Body of pancreas (tissue), 4 donors: Measurements from ENCODE around the gene LRRC46. TPM values are rescaled to one million over a fixed set of nuclear protein-coding genes. Genes with fewer than 3 reads are reported as not detected.

Source experiments
- ATAC-seq: fragments of 150-250 bp; one replicate; pipeline ENCODE4 v1.9.1; 2016
- DNase-seq, 4 donors: peaks; one replicate each; pipeline ENCODE4 v3.0.0-alpha.2; 2019
- H3K27ac ChIP-seq, 4 donors: fragments of 200-600 bp; sonication (generic); 1 replicate in 3 of 4; 2 replicates in 1 of 4; pipeline versions ENCODE4 v1.5.1 to v1.6.1; 2016 to 2019; ENCODE audit warnings: mild to moderate bottlenecking in 1 of 4, mixed read lengths in 1 of 4, moderate library complexity in 1 of 4
- H3K27me3 ChIP-seq, 2 donors: fragments of 200-600 bp; sonication (generic); one replicate each; pipeline ENCODE4 v1.6.0; 2016; ENCODE audit warnings: mild to moderate bottlenecking in 1 of 2
- H3K36me3 ChIP-seq, 2 donors: fragments of 200-600 bp; sonication (generic); replicated peaks in 1 of 2; 2 replicates each; pipeline ENCODE4 v1.5.1; 2016; ENCODE audit warnings: low read depth in 2 of 2; ENCODE audit not compliant: insufficient read depth in 1 of 2
- H3K4me1 ChIP-seq: fragments of 200-600 bp; sonication (generic); one replicate; pipeline ENCODE4 v1.6.0; 2016
- H3K4me3 ChIP-seq, 2 donors: fragments of 200-600 bp; sonication (generic); 1 replicate in 1 of 2; 2 replicates in 1 of 2; pipeline ENCODE4 v1.5.1; 2016 to 2019
- H3K9me3 ChIP-seq, 3 donors: fragments of 200-600 bp; sonication (generic); 1 replicate in 2 of 3; 2 replicates in 1 of 3; pipeline ENCODE4 v1.5.1; 2016
- POLR2A ChIP-seq, 3 donors: fragments of 450-650 bp; IDR thresholded peaks; one replicate each; pipeline ENCODE4 v1.6.1; 2016; ENCODE audit warnings: antibody characterized with exemption in 3 of 3, mild to moderate bottlenecking in 2 of 3
- WGBS, 2 donors: methylation state at CpG; one replicate each; pipeline ENCODE4 v1.1.5; 2017; 5-methylcytosine and 5-hydroxymethylcytosine counted together
- intact Hi-C: fragments of 100-400 bp; cut with DNase I; formaldehyde crosslinking; loops from one replicate; pipeline ENCODE4 v1.15.1; 2023
- total RNA-seq, 2 donors: library from RNA; depleted of rRNA; stranded (reverse); fragments of >200 nt; gene quantifications; one replicate each; pipeline ENCODE4 v1.1.0, GENCODE V29; 2016
- TF ChIP-seq, protein P1 (sequence below), 7 experiments: fragments of 450-650 bp in 4 of 7; fragments of 200-600 bp in 3 of 7; sonication (generic) in 3 of 7; IDR thresholded peaks; one replicate each; pipeline ENCODE4 v1.5.1; 2016 to 2019; ENCODE audit warnings: antibody characterized with exemption in 7 of 7

Gene LRRC46
- total RNA-seq, 2 donors from 2014 or later = not detected

GRCh38 chr17:47819475-47819874, 12.0 kb upstream of the LRRC46 start:
- 77 to 82% methylated on average over 7 to 10 of the region's 10 CpGs for WGBS, 2 donors
- peaks cover 22% of the 10 kb centered on the region for H3K4me1 ChIP-seq
- TF ChIP-seq POLR2A (IDR thresholded peaks at IDR 0.05) = no peak
- TF ChIP-seq, protein P1, sequence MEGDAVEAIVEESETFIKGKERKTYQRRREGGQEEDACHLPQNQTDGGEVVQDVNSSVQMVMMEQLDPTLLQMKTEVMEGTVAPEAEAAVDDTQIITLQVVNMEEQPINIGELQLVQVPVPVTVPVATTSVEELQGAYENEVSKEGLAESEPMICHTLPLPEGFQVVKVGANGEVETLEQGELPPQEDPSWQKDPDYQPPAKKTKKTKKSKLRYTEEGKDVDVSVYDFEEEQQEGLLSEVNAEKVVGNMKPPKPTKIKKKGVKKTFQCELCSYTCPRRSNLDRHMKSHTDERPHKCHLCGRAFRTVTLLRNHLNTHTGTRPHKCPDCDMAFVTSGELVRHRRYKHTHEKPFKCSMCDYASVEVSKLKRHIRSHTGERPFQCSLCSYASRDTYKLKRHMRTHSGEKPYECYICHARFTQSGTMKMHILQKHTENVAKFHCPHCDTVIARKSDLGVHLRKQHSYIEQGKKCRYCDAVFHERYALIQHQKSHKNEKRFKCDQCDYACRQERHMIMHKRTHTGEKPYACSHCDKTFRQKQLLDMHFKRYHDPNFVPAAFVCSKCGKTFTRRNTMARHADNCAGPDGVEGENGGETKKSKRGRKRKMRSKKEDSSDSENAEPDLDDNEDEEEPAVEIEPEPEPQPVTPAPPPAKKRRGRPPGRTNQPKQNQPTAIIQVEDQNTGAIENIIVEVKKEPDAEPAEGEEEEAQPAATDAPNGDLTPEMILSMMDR (IDR thresholded peaks at IDR 0.05) = no peak
- intact Hi-C loops = no loop called here
- no peak for DNase-seq
- no peak overlapping the region for H3K4me3 ChIP-seq
- H3K36me3 ChIP-seq = peaks cover 10 to 31% of the 10 kb centered on the region in 2 donors
- no peak overlapping the region for H3K27ac ChIP-seq
- H3K27me3 ChIP-seq = no peaks in the 10 kb centered on the region
- H3K9me3 ChIP-seq = no peaks in the 10 kb centered on the region
- ATAC-seq = no peak

DNA sequence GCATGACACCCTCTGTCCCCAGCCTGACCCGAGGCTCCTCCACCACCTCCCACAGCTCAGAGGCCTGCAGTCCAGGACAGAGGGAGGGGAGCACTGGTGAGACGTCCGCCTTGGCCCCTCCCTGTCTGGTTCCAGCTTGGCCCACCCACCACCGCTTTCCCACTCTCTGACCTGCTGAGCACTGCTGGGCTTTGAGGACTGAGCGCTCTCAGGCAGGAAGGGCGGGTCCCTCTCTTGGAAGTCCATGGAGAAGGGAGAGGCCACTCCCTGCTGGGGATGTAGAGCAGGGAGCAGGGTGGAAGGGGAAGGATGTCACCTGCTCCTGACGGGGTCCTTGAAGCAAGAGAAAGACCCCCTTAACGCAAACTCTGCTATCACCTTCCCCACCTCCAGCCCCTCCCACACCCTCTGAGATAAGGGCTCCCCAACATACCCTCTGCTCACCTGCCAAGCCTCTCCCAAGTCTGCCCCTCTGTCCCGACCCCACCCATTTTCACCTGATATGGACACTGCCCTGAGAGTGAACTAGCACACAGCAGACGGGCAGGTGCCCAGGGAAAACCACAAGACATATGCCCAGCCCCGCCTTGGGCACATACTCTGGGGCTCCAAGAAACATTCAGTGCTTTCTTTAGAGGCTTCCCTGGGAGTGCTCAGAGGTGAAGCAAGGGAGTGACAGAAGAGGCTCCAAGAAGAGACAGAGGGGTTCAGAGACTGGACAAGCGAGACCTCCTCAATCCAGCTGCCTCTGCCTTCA, 11.3 kb upstream of the LRRC46 start:
- no peaks in the 10 kb centered on the region for H3K27me3 ChIP-seq
- TF ChIP-seq POLR2A (IDR thresholded peaks at IDR 0.05) = no peak
- TF ChIP-seq, protein P1 (IDR thresholded peaks at IDR 0.05) = no peak
- peaks cover 22% of the 10 kb centered on the region for H3K4me1 ChIP-seq
- no peak for DNase-seq
- no peak for ATAC-seq
- intact Hi-C loops = no loop called here
- H3K27ac ChIP-seq = peak overlapping the region in 1 of 4 donors; percentile 77
- H3K36me3 ChIP-seq = peaks cover 10 to 28% of the 10 kb centered on the region in 2 donors
- H3K9me3 ChIP-seq = no peaks in the 10 kb centered on the region
- no peak overlapping the region for H3K4me3 ChIP-seq
- 57% methylated on average over 11 of the region's 12 CpGs for WGBS, 2 donors

GRCh38 chr17:47821031-47821423, 10.4 kb upstream of the LRRC46 start:
- WGBS, 2 donors = 0 to 1% methylated on average over 4 of the region's 4 CpGs
- peak in 1 of 4 donors; percentile 39 for DNase-seq
- TF ChIP-seq POLR2A (IDR thresholded peaks at IDR 0.05) = no peak
- TF ChIP-seq, protein P1 (IDR thresholded peaks at IDR 0.05) = no peak
- no peaks in the 10 kb centered on the region for H3K9me3 ChIP-seq
- peak; percentile 19 for ATAC-seq
- peaks cover 22% of the 10 kb centered on the region for H3K4me1 ChIP-seq
- H3K36me3 ChIP-seq = peaks cover 10 to 23% of the 10 kb centered on the region in 2 donors
- peak overlapping the region; percentile 53 to 77 (median 70) for H3K27ac ChIP-seq
- intact Hi-C loops = no loop called here
- no peaks in the 10 kb centered on the region for H3K27me3 ChIP-seq
- H3K4me3 ChIP-seq = peak overlapping the region; percentile 59 to 80

DNA sequence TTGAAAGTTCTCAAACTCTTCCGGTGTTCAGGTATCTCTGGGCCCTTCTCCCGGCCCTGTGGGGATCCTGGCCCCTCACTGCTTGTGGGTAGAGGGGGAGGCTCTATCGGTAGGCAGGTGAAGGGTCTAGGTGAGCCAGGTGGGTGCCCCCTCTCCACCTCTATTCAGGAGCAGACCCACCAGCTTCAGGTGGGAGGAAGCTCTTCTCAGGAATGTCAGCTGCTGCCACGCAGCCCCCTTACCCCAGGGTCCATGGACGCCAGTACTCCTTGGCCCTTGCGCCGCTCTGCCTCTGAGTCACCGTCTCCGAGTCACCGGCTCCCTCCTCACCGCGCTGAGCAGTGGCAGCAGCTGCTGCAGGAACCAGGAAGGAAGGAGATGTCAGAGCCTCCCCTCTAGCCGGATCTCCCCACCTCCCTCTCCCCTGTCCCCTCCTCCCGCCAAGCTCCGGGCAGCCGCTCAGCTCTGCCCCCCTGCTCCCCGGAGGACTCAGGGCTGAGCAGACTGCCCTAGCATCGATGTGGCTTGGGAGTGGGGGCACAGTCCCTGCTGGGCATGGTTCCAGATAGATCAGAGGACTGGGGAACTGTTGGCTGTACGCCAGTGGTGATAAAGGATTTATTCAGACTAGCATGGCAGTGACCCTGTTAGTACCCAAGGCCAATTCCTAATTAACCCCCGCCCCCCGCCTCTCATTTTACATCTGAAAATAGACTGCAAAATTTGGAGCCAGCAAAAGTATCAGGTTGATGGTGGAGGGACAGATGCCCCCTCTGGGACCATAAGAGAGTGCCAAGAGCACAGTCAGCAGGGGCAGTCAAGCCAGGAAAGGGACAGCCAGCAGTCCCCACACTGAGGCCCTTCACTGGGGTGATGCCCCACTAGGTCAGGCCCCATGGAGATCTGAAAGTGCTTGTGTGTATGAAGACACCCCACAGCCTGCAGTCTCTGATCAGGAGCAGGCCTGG, 9.8 kb upstream of the LRRC46 start, which contains the start of gene OSBPL7:
TSS of gene OSBPL7 (minus strand) at position 371 of the 968 bp plus-strand sequence. CDS start 1,516 bp downstream, outside the sequence.
- intact Hi-C loops = no loop called here
- peak; percentile 96 for ATAC-seq
- DNase-seq = peak; percentile 81 to 90 (median 86)
- Histone ChIP-seq H3K36me3 (peaks cover 8 to 23% of the 10 kb centered on the region in 2 donors), H3K4me3 (peak within 1 kb of the TSS; percentile 59 to 80), H3K4me1 (peaks cover 22% of the 10 kb centered on the region), H3K27ac (peak within 1 kb of the TSS; percentile 53 to 77 (median 70)), H3K9me3 (no peaks in the 10 kb centered on the region), H3K27me3 (no peaks in the 10 kb centered on the region)
- TF ChIP-seq, protein P1 (IDR thresholded peaks at IDR 0.05) = peak in 1 of 7 experiments; percentile 32
- TF ChIP-seq POLR2A (IDR thresholded peaks at IDR 0.05) = peak; percentile 76 to 86 (median 85)
- 7 to 22% methylated on average over 4 to 20 of the region's 21 CpGs for WGBS, 2 donors
